Glutamatergic neuron (in vitro differentiated cells): ENCODE data around the gene PKMYT1. TPM values are rescaled to one million over a fixed set of nuclear protein-coding genes. Genes with fewer than 3 reads are reported as not detected.

ENCODE experiments used
- DNase-seq: peaks from one replicate; pipeline ENCODE4 v3.0.0; 2022
- H3K27ac Mint-ChIP-seq: one replicate; pipeline ENCODE4 v1.8.0; 2020; ENCODE audit warnings: mild to moderate bottlenecking, mixed read lengths, inconsistent platforms; ENCODE audit not compliant: unreplicated experiment
- H3K27me3 Mint-ChIP-seq: one replicate; pipeline ENCODE4 v1.8.0; 2020; ENCODE audit warnings: mild to moderate bottlenecking, moderate library complexity, mixed read lengths, inconsistent platforms; ENCODE audit not compliant: unreplicated experiment
- H3K36me3 Mint-ChIP-seq: one replicate; pipeline ENCODE4 v1.8.0; 2020; ENCODE audit warnings: mild to moderate bottlenecking, mixed read lengths, inconsistent platforms; ENCODE audit not compliant: unreplicated experiment
- H3K4me1 Mint-ChIP-seq: one replicate; pipeline ENCODE4 v1.8.0; 2020; ENCODE audit warnings: mild to moderate bottlenecking, low read depth, mixed read lengths, inconsistent platforms; ENCODE audit not compliant: unreplicated experiment
- H3K4me3 Mint-ChIP-seq: one replicate; pipeline ENCODE4 v1.8.0; 2020; ENCODE audit warnings: mild to moderate bottlenecking, mixed read lengths, inconsistent platforms; ENCODE audit not compliant: unreplicated experiment
- H3K9me3 Mint-ChIP-seq: one replicate; pipeline ENCODE4 v1.8.0; 2020; ENCODE audit warnings: mild to moderate bottlenecking, moderate library complexity, mixed read lengths, inconsistent platforms; ENCODE audit not compliant: unreplicated experiment
- CTCF ChIP-seq: fragments of 200-600 bp; sonication (generic); IDR thresholded peaks from one replicate; pipeline ENCODE4 v1.5.0; 2021; ENCODE audit not compliant: partially characterized antibody, unreplicated experiment
- long read RNA-seq: library from polyadenylated mRNA; unstranded; transcript quantifications from one replicate; pipeline ENCODE4 v2.0.0, GENCODE V29; 2020; ENCODE audit not compliant: unreplicated experiment
- total RNA-seq: library from RNA; stranded (reverse); fragmentation: NEBNext Ultra II Directional; extraction: Animal tissue kit (Norgen Biotek cat#: 25700); gene quantifications from one replicate; pipeline ENCODE4 v1.2.1, GENCODE V29; 2021; ENCODE audit not compliant: unreplicated experiment

PKMYT1 gene
- total RNA-seq, result 8.5 TPM
- long read RNA-seq, partial matches to known transcripts, result 1 of 5 reads
- long read RNA-seq, other reads (novel, unspliced or antisense), result 1 of 5 reads

DNA sequence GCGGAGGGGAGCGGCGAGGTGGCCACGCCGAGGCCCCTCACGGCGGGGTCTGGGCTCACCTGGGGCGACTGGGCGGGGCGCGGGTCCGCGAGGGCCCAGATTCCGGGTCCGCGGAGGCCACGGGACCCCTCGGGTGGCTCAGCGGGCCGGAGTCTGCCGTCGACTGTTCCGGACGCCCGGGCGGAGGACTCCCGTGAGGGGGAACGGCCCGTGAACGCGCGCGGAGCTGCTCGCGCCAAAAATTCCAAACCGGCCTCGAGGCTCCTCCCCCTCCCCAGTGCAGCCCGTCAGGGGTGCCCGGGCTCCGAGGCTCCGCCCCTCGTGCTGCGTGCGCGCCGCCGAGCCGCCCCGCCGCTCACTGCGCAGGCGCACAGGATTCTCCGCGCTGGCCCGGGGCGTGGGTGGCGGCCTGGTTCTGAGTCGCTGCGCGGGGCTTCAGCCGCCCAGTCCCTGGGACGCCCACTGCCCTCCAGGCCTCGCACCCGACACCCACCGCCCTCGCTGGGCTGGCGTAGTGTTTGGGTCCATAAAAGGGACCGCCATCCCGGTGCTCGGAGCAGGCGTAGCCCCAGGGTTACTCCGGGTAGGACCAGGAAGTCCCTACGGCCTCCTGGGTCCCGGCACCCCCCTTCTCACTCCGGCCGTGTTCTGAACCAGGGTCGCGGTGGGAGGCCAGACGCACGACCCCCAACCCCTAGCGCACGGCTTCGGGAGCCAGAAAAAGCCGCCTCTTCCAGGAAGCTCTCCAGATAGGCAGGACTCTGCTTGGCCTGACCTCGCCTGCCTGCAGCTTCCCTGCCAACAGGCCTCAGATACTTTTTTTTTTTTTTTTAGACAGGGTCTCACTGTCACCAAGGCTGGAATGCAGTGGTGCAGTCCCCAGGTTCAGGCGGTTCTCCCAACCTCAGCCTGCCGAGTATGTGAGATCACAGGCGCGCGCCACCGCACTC lies at the start of gene PKMYT1:
Gene PKMYT1, minus strand, starts transcription at position 220 of the 950 bp plus-strand sequence. CDS start 789 bp downstream, outside the sequence.
- DNase-seq, result peak; percentile 93
- Mint-ChIP-seq H3K36me3 (no peaks in the 10 kb centered on the region), H3K4me1 (peaks cover 5% of the 10 kb centered on the region), H3K9me3 (peaks cover 3% of the 10 kb centered on the region), H3K4me3 (peak within 1 kb of the TSS; percentile 68), H3K27me3 (peaks cover 5% of the 10 kb centered on the region), H3K27ac (peak within 1 kb of the TSS; percentile 59)
- TF ChIP-seq CTCF, result no peak

DNA sequence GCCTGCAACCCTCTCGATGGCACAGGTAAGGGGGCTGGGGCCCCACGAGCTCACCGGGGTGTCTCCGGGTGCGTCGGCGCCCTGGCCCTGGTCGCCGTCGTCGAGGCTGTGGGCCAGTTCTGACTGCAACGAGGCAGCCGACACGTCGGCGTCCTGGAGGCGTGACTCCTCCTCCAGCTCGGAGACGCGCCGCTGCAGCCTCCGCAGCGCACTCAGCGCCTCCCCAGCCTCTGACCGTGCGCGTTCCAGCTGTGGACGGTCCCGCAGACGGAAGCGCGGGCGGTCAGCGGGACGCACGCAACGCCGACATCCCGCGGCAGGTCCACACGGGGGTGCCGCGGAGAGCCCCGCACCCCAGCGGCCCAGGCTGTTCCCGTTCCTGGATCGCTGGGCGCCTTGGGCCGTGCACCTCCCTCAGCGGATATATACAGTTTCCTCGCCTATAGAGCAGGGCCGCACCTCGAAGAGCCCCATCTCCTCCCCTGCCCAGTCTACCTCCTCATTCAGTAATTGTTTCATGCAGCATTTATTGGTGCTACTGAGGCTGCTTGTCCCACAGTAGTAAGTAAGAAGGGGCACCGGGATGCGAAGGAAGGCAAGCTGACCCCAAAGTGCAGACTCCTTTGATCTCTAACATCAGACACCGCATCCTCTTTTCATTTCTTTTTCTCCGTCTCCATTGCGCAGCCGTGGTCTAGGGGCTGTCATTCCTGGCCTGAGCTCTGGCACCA lies 49.4 kb upstream of the PKMYT1 start:
- Mint-ChIP-seq H3K9me3 (peaks cover 2% of the 10 kb centered on the region), H3K27ac (peak overlapping the region; percentile 39), H3K4me3 (peak overlapping the region; percentile 55), H3K27me3 (peaks cover 14% of the 10 kb centered on the region), H3K4me1 (peaks cover 6% of the 10 kb centered on the region), H3K36me3 (no peaks in the 10 kb centered on the region)
- no peak for TF ChIP-seq CTCF
- DNase-seq, result no peak

GRCh38 chr16:3028716-3029319 lies 48.6 kb upstream of the PKMYT1 start:
- peak; percentile 66 for DNase-seq
- H3K4me3 Mint-ChIP-seq, result peak overlapping the region; percentile 54
- no peak for TF ChIP-seq CTCF
- H3K36me3 Mint-ChIP-seq, result no peaks in the 10 kb centered on the region
- peaks cover 18% of the 10 kb centered on the region for H3K27me3 Mint-ChIP-seq
- peaks cover 9% of the 10 kb centered on the region for H3K4me1 Mint-ChIP-seq
- peaks cover 2% of the 10 kb centered on the region for H3K9me3 Mint-ChIP-seq
- no peak overlapping the region for H3K27ac Mint-ChIP-seq

- H3K4me1 Mint-ChIP-seq, result peaks cover 10% of the 10 kb centered on the region
- no peaks in the 10 kb centered on the region for H3K36me3 Mint-ChIP-seq
- peak overlapping the region; percentile 64 for H3K27ac Mint-ChIP-seq
- peaks cover 17% of the 10 kb centered on the region for H3K27me3 Mint-ChIP-seq
- H3K9me3 Mint-ChIP-seq, result peaks cover 2% of the 10 kb centered on the region
- TF ChIP-seq CTCF, result peak; percentile 91
- peak overlapping the region; percentile 42 for H3K4me3 Mint-ChIP-seq
- peak; percentile 94 for DNase-seq
Observed at GRCh38 chr16:3027983-3028715, 47.9 kb upstream of the PKMYT1 start.
